ENCODE results near the gene ARHGDIB.

GRCh38 chr12:14961466-14962152, at the start of gene ARHGDIB:
- TF ChIP-seq ZNF280D (CRISPR knock-in tag; IDR thresholded peaks at IDR 0.05) (no peak), ISX (CRISPR knock-in tag; conservative IDR thresholded peaks at IDR 0.05) (no peak)

Data from HepG2 (cell line).